Middle frontal gyrus (tissue), 1 donor: Measurements from ENCODE around the gene TTC38.
"Not testable (repeated sequence)": the region's sequence is repeated elsewhere in the genome, so short reads cannot be mapped to it uniquely, and the experiment has no call there.

Source experiments
- DNase-seq: peaks from one replicate; pipeline ENCODE4 v3.0.0-alpha.2; 2015; ENCODE audit warnings: low spot score; ENCODE audit errors: extremely low spot score

Gene TTC38

GRCh38 chr22:46245511-46245910, 22.3 kb upstream of the TTC38 start:
- no peak for DNase-seq

GRCh38 chr22:46246178-46246577, 21.6 kb upstream of the TTC38 start:
- DNase-seq = no peak

- no peak for DNase-seq
Observed at GRCh38 chr22:46247443-46247975, 20.3 kb upstream of the TTC38 start.

DNA sequence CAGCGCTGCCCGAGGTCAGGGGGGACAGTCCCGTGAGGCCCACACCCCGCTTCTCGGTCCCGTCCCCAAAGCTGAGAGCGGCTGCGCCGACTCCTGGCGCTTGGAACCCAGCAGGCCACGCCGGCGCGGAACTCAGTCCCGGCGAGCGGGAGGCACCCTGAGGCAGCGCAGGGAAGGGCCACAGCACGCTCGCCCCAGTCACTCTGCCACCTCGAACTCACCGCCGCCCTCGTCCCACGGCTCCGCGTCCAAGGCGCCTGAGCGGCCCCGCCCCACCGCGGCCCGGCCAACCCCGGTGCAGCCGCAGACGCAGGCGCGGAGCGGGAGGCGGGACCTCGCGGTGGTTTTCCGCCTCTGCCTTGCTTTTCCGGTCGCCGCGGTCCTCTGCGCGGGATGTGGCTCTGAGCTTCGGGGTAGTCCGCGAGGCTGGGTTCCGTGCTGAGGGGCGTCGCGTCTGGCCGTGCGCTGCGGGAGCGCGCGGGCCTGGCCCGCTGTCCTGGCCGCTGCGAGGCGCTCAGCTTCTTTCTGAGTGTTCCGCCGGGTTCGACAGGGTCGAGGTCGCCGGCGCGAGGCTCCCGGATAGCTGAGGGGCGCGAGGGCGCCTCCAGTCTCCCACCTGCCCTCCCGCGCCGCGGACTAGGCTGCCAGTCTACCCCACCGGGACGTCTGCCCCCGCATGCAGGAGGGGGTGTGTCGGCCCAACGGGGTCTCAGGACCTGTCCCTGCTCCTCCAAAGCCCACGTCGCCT, 17.6 kb upstream of the TTC38 start, which contains the start of gene CDPF1:
CDPF1 (minus strand) TSS at position 259 of the 748 bp plus-strand sequence. CDS start 2,009 bp downstream, outside the sequence.
- peak; percentile 79 for DNase-seq

DNA sequence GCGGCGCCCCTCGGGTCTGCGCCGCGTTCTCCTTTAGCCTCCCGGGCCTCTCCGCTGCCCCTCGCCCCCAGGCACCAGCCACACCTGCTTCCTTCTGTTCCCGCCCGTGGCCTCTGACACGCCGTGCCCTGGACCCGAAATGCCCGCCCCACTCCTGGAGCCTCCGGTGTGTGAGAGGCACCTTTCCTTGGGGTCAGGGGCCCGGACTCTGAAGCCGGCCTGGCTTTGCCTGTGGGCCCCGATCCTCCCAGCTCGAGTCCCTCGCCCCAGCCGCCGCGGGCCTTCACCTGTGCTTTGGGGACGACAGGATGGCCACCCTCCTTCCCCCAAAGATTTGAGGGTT, 17.1 kb upstream of the TTC38 start:
- DNase-seq = no peak

DNA sequence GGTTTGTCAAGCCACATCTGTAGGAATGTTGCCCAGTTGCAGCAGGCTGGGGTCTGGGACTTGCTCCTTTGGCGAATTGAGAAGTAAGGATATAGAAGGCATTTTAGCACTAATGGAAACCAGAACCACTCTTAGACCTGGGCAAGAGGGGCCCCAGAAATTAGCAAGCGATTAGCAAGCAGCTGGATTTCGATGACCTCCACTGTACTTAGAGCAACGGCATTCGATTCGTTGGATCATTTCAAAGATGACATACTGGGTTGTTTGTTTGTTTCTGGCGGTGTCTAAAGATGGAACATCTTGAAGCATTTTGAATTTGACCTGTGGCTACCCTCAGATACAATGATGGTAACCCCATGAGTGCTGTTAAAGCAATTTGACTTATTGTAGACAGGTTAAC, 16.5 kb upstream of the TTC38 start:
- DNase-seq = no peak

DNA sequence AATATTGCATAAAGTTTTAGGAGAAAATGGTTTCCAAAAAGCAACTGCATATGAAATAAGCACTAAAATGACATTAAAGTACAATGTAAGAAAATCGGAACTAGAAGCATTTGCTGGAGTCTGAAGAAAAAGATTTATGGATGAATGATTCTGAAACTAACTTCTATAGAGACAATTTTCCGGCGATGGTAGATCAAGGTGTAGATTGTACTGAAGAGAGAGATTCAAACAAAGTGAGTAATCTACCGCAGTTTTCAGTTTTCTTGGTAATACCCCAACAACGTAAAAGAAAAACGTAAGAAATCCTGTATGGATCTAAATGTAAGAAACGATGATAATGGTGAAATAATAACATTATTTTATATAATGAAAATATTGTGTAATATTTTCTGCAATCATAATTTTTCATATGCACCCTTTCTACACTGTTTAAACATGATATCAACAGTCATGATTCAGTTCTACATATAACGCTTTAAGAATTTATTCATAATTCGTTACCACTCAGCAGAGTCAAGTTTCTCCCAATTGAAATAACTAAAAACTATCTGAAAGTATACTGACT, 15.9 kb upstream of the TTC38 start:
- DNase-seq = no peak

DNA sequence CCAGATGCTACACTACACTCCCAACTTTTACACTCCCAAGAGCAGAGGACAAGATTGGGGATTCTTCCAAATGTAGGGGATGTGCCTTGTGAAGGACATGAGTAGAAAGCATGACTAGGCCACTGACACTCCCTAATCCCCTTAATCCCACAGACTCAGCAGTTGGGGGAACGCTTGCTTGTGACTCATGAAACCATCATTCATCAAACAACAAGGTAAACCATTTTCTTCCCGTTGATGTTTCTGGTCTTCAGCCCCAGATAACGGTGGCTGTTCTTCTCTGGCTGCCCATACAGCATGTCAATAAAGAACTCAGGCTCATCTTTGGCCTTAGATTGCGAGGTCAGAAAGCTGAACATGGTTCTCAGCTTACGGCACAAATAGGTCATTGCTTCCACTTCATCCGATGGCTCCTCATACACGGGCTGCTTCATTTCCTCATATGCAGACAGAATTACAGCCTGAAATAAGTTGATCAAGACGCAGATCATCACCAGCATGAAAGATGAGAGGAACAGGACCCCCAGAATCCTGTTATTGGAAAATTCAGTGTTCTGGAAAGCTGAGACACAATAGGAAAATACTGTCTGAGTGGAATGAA, 11.3 kb upstream of the TTC38 start:
- no peak for DNase-seq

GRCh38 chr22:46259374-46259773, 8.4 kb upstream of the TTC38 start:
- DNase-seq = no peak

GRCh38 chr22:46260038-46260437, 7.8 kb upstream of the TTC38 start:
- no peak for DNase-seq

DNA sequence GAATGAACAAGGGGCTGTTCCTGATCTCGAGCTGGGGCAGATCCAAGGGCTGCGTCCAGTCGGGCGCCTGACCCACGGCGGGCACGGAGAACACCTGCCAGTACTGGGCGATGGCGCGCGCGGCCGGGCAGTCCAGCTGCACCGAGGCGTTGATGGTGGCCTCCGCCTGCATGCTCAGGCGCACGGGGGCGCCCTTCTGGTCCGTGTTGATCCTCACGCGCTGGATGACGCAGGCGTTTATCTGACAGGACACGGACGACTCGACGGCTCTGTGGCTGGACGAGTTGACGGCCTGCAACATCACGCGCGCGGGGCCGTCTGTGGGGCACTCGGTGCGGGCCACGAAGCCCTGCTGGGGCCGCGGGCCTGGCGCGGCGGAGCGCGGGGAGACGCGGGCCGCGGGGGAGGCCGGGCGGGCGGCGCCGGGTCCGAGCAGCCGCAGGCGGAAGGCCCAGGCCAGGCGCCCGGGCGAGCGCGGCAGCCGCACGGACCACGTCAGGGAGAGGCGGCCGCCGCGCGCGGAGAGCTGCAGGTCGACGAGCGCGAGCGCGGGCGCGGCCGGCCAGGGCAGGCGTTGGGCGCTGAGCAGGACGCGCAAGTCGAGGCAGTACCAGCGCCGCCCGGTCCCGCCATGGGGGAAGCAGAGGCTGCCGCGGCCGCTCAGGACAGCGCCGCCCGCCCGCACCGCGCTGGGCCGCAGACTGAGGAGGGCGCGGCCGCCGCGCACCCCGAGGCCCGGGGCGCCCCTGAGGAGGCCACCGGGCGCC, 5.2 kb upstream of the TTC38 start:
- no peak for DNase-seq

- DNase-seq = no peak
Observed at GRCh38 chr22:46263216-46263590, 4.6 kb upstream of the TTC38 start, which contains the start of gene PKDREJ. TSS of gene PKDREJ (minus strand) at chr22:46263343. CDS start at chr22:46263322, 21 bp downstream.

- DNase-seq = not testable (repeated sequence)
Observed at GRCh38 chr22:46264520-46264919, 3.3 kb upstream of the TTC38 start.

- DNase-seq = not testable (repeated sequence)
Observed at GRCh38 chr22:46265627-46266026, 2.2 kb upstream of the TTC38 start.

DNA sequence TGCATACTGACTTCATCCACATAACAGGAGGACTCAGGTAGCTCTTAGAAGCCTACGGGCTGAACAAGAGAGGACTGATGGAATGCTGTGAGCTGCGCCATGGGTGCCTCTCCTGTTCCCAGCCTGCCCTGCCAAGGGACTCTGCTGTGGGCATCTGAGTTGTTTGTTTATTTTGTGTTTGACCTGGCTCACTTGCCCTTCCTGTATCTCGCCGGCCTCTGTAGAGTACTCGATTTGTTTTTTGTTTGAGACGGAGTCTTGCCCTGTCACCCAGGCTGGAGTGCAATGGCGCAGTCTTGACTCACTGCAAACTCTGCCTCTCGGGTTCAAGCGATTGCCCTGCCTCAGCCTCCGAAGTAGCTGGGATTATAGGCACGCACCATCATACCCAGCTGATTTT, 1.8 kb downstream of the TTC38 start:
- no peak for DNase-seq

DNA sequence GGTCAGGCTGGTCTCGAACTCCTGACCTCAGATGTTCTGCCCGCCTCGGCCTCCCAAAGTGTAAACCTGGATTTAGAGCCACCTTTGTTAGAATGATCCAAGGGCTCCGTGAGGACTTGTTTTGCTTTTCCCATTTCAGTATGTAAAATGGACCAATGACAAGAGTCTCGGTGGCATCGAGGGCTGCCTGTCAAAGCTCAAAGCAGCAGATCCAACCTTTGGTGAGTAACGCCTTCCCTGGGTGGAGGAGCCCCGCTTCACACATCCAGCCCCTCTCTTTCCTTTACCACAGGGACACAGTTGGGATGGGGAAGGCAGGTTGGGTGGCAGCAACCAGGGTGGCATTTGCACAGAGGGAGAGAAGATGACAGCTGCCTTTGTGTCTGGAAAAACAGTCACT, 4.4 kb downstream of the TTC38 start:
- no peak for DNase-seq

DNA sequence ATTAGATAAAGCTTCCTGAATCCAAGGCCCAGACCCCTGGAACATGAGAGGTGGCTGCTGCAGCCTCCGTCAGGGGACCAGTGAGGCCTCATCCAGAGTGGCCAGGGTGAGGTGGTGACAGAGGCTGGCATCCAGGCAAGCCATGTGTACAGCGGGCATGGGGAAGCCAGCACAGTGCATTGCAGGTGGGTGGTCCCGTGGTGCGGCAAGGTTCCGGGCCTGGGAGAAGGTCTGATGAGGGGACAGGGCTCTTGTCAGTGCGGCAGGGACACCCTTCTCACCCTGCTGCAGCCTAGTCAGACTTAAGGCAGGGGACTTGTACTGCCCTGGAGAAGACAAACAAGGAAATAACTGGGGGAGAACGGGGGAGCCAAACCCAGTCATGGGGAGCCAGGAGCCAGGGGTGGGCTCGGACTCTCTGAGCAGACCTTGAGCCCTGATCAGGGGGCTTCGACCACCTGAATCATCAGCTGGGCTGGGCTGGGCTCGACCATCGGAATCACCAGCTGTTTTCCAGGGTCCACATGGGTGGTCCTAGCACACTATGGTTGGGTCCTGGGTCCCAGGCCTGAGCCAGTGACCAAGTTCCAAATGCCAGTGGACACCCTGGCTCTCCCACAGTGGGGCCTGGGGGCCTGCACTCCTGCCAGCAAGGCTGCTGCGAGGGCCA, 5.1 kb downstream of the TTC38 start:
- DNase-seq = no peak

GRCh38 chr22:46273432-46274148, 5.8 kb downstream of the TTC38 start:
- no peak for DNase-seq

DNA sequence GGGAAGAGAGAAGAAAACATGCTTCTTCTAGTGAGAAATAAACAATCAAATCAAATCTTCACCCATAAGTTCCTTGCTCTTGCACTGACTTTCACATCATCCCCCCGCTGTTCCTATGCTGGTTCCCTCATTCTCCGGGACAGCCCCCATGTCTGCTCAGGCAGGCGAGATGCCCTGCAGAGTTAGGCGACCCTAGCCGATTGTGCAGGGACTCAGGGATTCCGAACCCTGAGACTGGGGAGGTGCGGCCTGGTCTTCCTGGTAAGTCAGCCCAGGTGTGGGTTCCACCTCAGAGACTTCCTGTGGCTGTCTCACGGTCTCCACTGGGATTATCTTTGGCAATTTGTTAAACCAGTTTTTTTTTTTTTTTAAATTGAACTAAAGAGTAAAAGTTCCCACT, 6.6 kb downstream of the TTC38 start:
- DNase-seq = no peak

GRCh38 chr22:46275455-46276122, 7.8 kb downstream of the TTC38 start:
- DNase-seq = no peak
